ENCODE measurements around the gene FBRSL1. TPM values are rescaled to one million over a fixed set of nuclear protein-coding genes. Genes with fewer than 3 reads are reported as not detected.
A peak's percentile ranks its signal among the peaks of the same experiment; 100 is the strongest.

The FBRSL1 gene
- total RNA-seq, 4 donors from 2014 or later: 13.8 to 31.5 (median 16.1) TPM

GRCh38 chr12:132505105-132505851 is 15.3 kb downstream of the FBRSL1 start:
- TF ChIP-seq EP300 (IDR thresholded peaks at IDR 0.05): no peak
- TF ChIP-seq CTCF (IDR thresholded peaks at IDR 0.05): no peak
- TF ChIP-seq POLR2A (IDR thresholded peaks at IDR 0.05): no peak
- Histone ChIP-seq H3K36me3 (peaks cover 0 to 24% (median 0%) of the 10 kb centered on the region in 3 donors), H3K9me3 (no peaks in the 10 kb centered on the region), H3K27me3 (no peaks in the 10 kb centered on the region), H3K4me1 (peaks cover 0 to 85% (median 55%) of the 10 kb centered on the region in 4 donors), H3K4me3 (no peak overlapping the region), H3K27ac (peak overlapping the region in 2 of 4 donors; percentile 61 to 72)
- DNase-seq (ENCODE audit: low spot score in 2 of 2): no peak
- WGBS, 2 donors: 68 to 72% methylated on average over 8 to 14 of the region's 27 CpGs

GRCh38 chr12:132505852-132506219 is 15.9 kb downstream of the FBRSL1 start:
- peaks cover 0 to 85% (median 52%) of the 10 kb centered on the region in 4 donors for H3K4me1 ChIP-seq
- no peak overlapping the region for H3K4me3 ChIP-seq
- peak overlapping the region in 2 of 4 donors; percentile 61 to 72 for H3K27ac ChIP-seq
- DNase-seq (ENCODE audit: low spot score in 2 of 2): no peak
- no peaks in the 10 kb centered on the region for H3K27me3 ChIP-seq
- H3K36me3 ChIP-seq: peaks cover 0 to 29% (median 0%) of the 10 kb centered on the region in 3 donors
- 21 to 39% methylated on average over 7 to 10 of the region's 10 CpGs for WGBS, 2 donors
- TF ChIP-seq CTCF (IDR thresholded peaks at IDR 0.05) (no peak), EP300 (IDR thresholded peaks at IDR 0.05) (no peak), POLR2A (IDR thresholded peaks at IDR 0.05) (no peak)
- no peaks in the 10 kb centered on the region for H3K9me3 ChIP-seq

- peak overlapping the region in 3 of 4 donors; percentile 40 to 72 (median 66) for H3K27ac ChIP-seq
- peak in 1 of 2 donors; percentile 39 for TF ChIP-seq EP300 (IDR thresholded peaks at IDR 0.05)
- no peak for TF ChIP-seq CTCF (IDR thresholded peaks at IDR 0.05)
- H3K36me3 ChIP-seq: peaks cover 0 to 33% (median 0%) of the 10 kb centered on the region in 3 donors
- H3K9me3 ChIP-seq: no peaks in the 10 kb centered on the region
- DNase-seq (ENCODE audit: low spot score in 2 of 2): peak; percentile 43 to 45
- no peak overlapping the region for H3K4me3 ChIP-seq
- WGBS, 2 donors: 21 to 28% methylated on average over 19 to 32 of the region's 32 CpGs
- peaks cover 0 to 85% (median 48%) of the 10 kb centered on the region in 4 donors for H3K4me1 ChIP-seq
- no peaks in the 10 kb centered on the region for H3K27me3 ChIP-seq
Measured at GRCh38 chr12:132506328-132507160, 16.6 kb downstream of the FBRSL1 start.

- Histone ChIP-seq H3K27ac (peak overlapping the region in 3 of 4 donors; percentile 40 to 72 (median 66)), H3K9me3 (no peaks in the 10 kb centered on the region), H3K4me1 (peaks cover 0 to 85% (median 46%) of the 10 kb centered on the region in 4 donors), H3K4me3 (no peak overlapping the region), H3K27me3 (no peaks in the 10 kb centered on the region), H3K36me3 (peaks cover 0 to 33% (median 0%) of the 10 kb centered on the region in 3 donors)
- TF ChIP-seq EP300 (IDR thresholded peaks at IDR 0.05) (no peak), POLR2A (IDR thresholded peaks at IDR 0.05) (no peak), CTCF (IDR thresholded peaks at IDR 0.05) (no peak)
- DNase-seq (ENCODE audit: low spot score in 2 of 2): no peak
- WGBS, 2 donors: 56 to 76% methylated on average over 12 to 15 of the region's 15 CpGs
Measured at GRCh38 chr12:132507161-132507538, 17.2 kb downstream of the FBRSL1 start.
